WTC11 (cell line): ENCODE results near the gene LTBP1. TPM values are rescaled to one million over a fixed set of nuclear protein-coding genes. Genes with fewer than 3 reads are reported as not detected.

Source experiments
- ATAC-seq: fragments of 200-7000 bp; cut with Tn5 transposase; 2 replicates; pipeline ENCODE4 v1.10.0; 2021; ENCODE audit warnings: mild to moderate bottlenecking, moderate library complexity
- CTCF ChIA-PET: fragments of 300-600 bp; sonication (Branson Sonifier 250); formaldehyde crosslinking; loops from one replicate; lab custom pipeline; 2021; ENCODE audit warnings: antibody characterized with exemption; lab: Charles Lee
- POLR2A ChIA-PET: fragments of 350-600 bp; sonication (Branson Sonifier 250); formaldehyde crosslinking; loops from one replicate; lab custom pipeline; 2021; ENCODE audit warnings: antibody characterized with exemption; lab: Charles Lee
- DNase-seq: peaks from one replicate; pipeline ENCODE4 v3.0.0; 2021; ENCODE audit warnings: low spot score
- H3K27ac Mint-ChIP-seq: 2 replicates; pipeline ENCODE4 v1.8.0; 2021; ENCODE audit warnings: mixed read lengths
- H3K27me3 Mint-ChIP-seq: 2 replicates; pipeline ENCODE4 v1.8.0; 2021; ENCODE audit warnings: low read depth, mild to moderate bottlenecking, moderate library complexity, mixed read lengths
- H3K36me3 Mint-ChIP-seq: 2 replicates; pipeline ENCODE4 v1.8.0; 2021; ENCODE audit warnings: mixed read lengths
- H3K4me1 Mint-ChIP-seq: 2 replicates; pipeline ENCODE4 v1.8.0; 2022; ENCODE audit warnings: mixed read lengths
- H3K4me3 Mint-ChIP-seq: 2 replicates; pipeline ENCODE4 v1.8.0; 2021; ENCODE audit warnings: mild to moderate bottlenecking, moderate library complexity, mixed read lengths
- H3K9me3 Mint-ChIP-seq: 2 replicates; pipeline ENCODE4 v1.8.0; 2021; ENCODE audit warnings: mixed read lengths
- CREM ChIP-seq: sonication (generic); formaldehyde crosslinking; IDR thresholded peaks from 2 replicates; pipeline ENCODE4 v1.8.1; 2022; ENCODE audit warnings: mild to moderate bottlenecking, missing genetic modification reagents, moderate library complexity
- ETV6 ChIP-seq: sonication (generic); formaldehyde crosslinking; IDR thresholded peaks from 2 replicates; pipeline ENCODE4 v1.8.1; 2022; ENCODE audit warnings: mild to moderate bottlenecking, missing genetic modification reagents
- FOXJ3 ChIP-seq: sonication (generic); formaldehyde crosslinking; IDR thresholded peaks from 2 replicates; pipeline ENCODE4 v1.9.0; 2021; ENCODE audit warnings: missing genetic modification reagents, mild to moderate bottlenecking, borderline replicate concordance
- FOXK1 ChIP-seq: sonication (generic); formaldehyde crosslinking; IDR thresholded peaks from 2 replicates; pipeline ENCODE4 v1.8.0; 2022; ENCODE audit warnings: mild to moderate bottlenecking, moderate library complexity, missing genetic modification reagents
- GABPB1 ChIP-seq: sonication (generic); formaldehyde crosslinking; IDR thresholded peaks from 2 replicates; pipeline ENCODE4 v1.8.1; 2023; ENCODE audit warnings: mild to moderate bottlenecking, missing genetic modification reagents
- GTF2I ChIP-seq: fragments of 250-450 bp; sonication (Bioruptor Pico); conservative IDR thresholded peaks from 2 replicates; pipeline ENCODE4 v1.4.0; 2021; ENCODE audit warnings: mild to moderate bottlenecking
- NR2C2 ChIP-seq: sonication (generic); formaldehyde crosslinking; IDR thresholded peaks from 2 replicates; pipeline ENCODE4 v1.8.0; 2022; ENCODE audit warnings: mild to moderate bottlenecking, missing genetic modification reagents
- NR3C1 ChIP-seq: sonication (generic); formaldehyde crosslinking; conservative IDR thresholded peaks from 2 replicates; pipeline ENCODE4 v1.8.1; 2023; ENCODE audit warnings: low read depth, mild to moderate bottlenecking, missing genetic modification reagents
- SMAD3 ChIP-seq: sonication (generic); formaldehyde crosslinking; IDR thresholded peaks from 2 replicates; pipeline ENCODE4 v1.8.0; 2022; ENCODE audit warnings: missing genetic modification reagents, mild to moderate bottlenecking, borderline replicate concordance
- TEAD1 ChIP-seq: sonication (generic); formaldehyde crosslinking; IDR thresholded peaks from 2 replicates; pipeline ENCODE4 v1.8.0; 2022; ENCODE audit warnings: mild to moderate bottlenecking, missing genetic modification reagents
- TEAD4 ChIP-seq: sonication (generic); formaldehyde crosslinking; IDR thresholded peaks from 2 replicates; pipeline ENCODE4 v1.8.0; 2022; ENCODE audit warnings: mild to moderate bottlenecking, missing genetic modification reagents
- ZNF671 ChIP-seq: fragments of 250-450 bp; sonication (Bioruptor Pico); IDR thresholded peaks from 2 replicates; pipeline ENCODE4 v1.8.0; 2021; ENCODE audit warnings: mild to moderate bottlenecking
- total RNA-seq: library from RNA; stranded (reverse); gene quantifications from 3 replicates; pipeline ENCODE4 v1.2.3, GENCODE V29; 2021
- TF ChIP-seq, protein P1 (sequence below): sonication (generic); formaldehyde crosslinking; IDR thresholded peaks from 2 replicates; pipeline ENCODE4 v1.8.1; 2022; ENCODE audit warnings: low read depth, missing genetic modification reagents, borderline replicate concordance
- TF ChIP-seq, protein P2 (sequence below): sonication (generic); formaldehyde crosslinking; IDR thresholded peaks from 2 replicates; pipeline ENCODE4 v1.8.0; 2022; ENCODE audit warnings: mild to moderate bottlenecking, missing genetic modification reagents
- TF ChIP-seq, protein P3 (sequence below): sonication (generic); formaldehyde crosslinking; IDR thresholded peaks from 2 replicates; pipeline ENCODE4 v1.8.0; 2023; ENCODE audit warnings: missing genetic modification reagents
- TF ChIP-seq, protein P4 (sequence below): sonication (generic); formaldehyde crosslinking; IDR thresholded peaks from 2 replicates; pipeline ENCODE4 v1.8.1; 2022; ENCODE audit warnings: missing genetic modification reagents, borderline replicate concordance
- TF ChIP-seq, protein P5 (sequence below): sonication (generic); formaldehyde crosslinking; IDR thresholded peaks from 2 replicates; pipeline ENCODE4 v1.8.0; 2022; ENCODE audit warnings: mild to moderate bottlenecking, missing genetic modification reagents
- TF ChIP-seq, protein P6 (sequence below): fragments of 250-450 bp; sonication (Bioruptor Pico); IDR thresholded peaks from 2 replicates; pipeline ENCODE4 v2.1.2; 2022; ENCODE audit warnings: mild to moderate bottlenecking, moderate library complexity
- TF ChIP-seq, protein P7 (sequence below): sonication (generic); formaldehyde crosslinking; IDR thresholded peaks from 2 replicates; pipeline ENCODE4 v1.8.0; 2022; ENCODE audit warnings: mild to moderate bottlenecking, missing genetic modification reagents
- TF ChIP-seq, protein P8 (sequence below): sonication (generic); formaldehyde crosslinking; IDR thresholded peaks from 2 replicates; pipeline ENCODE4 v1.8.1; 2022; ENCODE audit warnings: mild to moderate bottlenecking, moderate library complexity, missing genetic modification reagents
- TF ChIP-seq, protein P9 (sequence below): sonication (generic); formaldehyde crosslinking; IDR thresholded peaks from 2 replicates; pipeline ENCODE4 v1.8.1; 2022; ENCODE audit warnings: low read depth, mild to moderate bottlenecking, moderate library complexity, missing genetic modification reagents, borderline replicate concordance

The LTBP1 gene
- total RNA-seq, 1 experiment from 2014 or later, result 33.6 TPM

DNA sequence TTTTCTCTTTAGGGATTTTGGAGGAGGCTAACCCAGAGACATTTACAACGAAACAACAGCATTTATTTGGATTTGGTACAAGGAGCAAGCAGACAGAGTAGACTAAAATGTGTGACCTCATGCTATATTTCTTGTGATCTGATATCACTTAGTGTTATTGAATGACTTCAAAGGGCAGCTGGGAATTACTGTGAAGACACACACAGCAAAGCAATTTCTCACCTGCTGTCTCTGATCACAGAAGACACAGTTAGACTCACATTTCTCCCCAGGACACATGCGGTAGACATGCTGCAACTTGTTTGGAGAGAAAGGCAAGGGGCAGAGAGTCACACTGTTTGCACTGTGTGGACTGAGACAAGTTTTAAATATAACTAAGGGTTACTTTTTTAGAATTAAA, 67.5 kb downstream of the LTBP1 start (continued):
- TF ChIP-seq GABPB1 (CRISPR knock-in tag), result no peak
- no peak for TF ChIP-seq TEAD4 (CRISPR knock-in tag)

DNA sequence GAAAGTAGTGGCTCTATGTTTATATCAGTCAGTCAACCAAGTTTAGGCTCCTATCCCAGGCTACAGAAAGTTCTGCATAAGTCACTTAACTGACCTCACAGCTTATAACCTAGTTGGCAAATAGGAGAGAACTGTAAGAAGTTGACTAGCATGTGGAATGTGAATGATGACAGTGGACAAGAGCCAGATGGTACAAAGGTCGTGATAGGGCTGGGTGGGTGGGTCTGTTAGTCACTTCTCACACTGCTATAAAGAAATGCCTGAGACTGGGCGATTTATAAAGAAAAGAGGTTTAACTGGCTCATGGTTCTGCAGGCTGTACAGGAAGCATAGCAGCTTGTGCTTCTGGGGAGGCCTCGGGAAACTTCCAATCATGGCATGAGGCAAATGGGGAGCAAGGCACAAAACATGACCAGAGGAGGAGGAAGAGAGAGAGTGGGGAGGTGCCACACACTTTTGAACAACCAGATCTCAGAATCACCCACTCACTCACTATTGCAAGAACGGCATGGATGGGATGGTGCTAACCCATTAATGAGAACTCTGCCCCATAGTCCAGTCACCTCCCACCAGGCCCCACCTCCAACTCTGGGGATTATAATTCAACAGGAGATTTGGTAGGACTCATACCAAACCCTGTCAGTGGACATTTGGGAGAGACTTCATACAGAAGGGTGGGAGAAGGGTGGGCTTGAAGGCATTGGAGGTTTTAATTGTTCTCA, 68.8 kb downstream of the LTBP1 start:
- no peak overlapping the region for H3K27ac Mint-ChIP-seq
- peaks cover 11% of the 10 kb centered on the region for H3K4me1 Mint-ChIP-seq
- DNase-seq, result no peak
- H3K9me3 Mint-ChIP-seq, result no peaks in the 10 kb centered on the region
- H3K27me3 Mint-ChIP-seq, result no peaks in the 10 kb centered on the region
- CTCF ChIA-PET, result no interaction called here
- H3K4me3 Mint-ChIP-seq, result no peak overlapping the region
- TF ChIP-seq, protein P1, sequence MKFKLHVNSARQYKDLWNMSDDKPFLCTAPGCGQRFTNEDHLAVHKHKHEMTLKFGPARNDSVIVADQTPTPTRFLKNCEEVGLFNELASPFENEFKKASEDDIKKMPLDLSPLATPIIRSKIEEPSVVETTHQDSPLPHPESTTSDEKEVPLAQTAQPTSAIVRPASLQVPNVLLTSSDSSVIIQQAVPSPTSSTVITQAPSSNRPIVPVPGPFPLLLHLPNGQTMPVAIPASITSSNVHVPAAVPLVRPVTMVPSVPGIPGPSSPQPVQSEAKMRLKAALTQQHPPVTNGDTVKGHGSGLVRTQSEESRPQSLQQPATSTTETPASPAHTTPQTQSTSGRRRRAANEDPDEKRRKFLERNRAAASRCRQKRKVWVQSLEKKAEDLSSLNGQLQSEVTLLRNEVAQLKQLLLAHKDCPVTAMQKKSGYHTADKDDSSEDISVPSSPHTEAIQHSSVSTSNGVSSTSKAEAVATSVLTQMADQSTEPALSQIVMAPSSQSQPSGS (CRISPR knock-in tag), result no peak
- TF ChIP-seq ETV6 (CRISPR knock-in tag) (no peak), GTF2I (CRISPR knock-in tag) (no peak), CREM (CRISPR knock-in tag) (no peak), TEAD1 (no peak), SMAD3 (CRISPR knock-in tag) (no peak), FOXK1 (CRISPR knock-in tag) (no peak), NR2C2 (CRISPR knock-in tag) (no peak), ZNF671 (CRISPR knock-in tag) (no peak), NR3C1 (CRISPR knock-in tag) (no peak), FOXJ3 (no peak)
- TF ChIP-seq, protein P2, sequence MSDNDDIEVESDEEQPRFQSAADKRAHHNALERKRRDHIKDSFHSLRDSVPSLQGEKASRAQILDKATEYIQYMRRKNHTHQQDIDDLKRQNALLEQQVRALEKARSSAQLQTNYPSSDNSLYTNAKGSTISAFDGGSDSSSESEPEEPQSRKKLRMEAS, result no peak
- TF ChIP-seq, protein P3, sequence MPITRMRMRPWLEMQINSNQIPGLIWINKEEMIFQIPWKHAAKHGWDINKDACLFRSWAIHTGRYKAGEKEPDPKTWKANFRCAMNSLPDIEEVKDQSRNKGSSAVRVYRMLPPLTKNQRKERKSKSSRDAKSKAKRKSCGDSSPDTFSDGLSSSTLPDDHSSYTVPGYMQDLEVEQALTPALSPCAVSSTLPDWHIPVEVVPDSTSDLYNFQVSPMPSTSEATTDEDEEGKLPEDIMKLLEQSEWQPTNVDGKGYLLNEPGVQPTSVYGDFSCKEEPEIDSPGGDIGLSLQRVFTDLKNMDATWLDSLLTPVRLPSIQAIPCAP (CRISPR knock-in tag), result no peak
- TF ChIP-seq, protein P4, sequence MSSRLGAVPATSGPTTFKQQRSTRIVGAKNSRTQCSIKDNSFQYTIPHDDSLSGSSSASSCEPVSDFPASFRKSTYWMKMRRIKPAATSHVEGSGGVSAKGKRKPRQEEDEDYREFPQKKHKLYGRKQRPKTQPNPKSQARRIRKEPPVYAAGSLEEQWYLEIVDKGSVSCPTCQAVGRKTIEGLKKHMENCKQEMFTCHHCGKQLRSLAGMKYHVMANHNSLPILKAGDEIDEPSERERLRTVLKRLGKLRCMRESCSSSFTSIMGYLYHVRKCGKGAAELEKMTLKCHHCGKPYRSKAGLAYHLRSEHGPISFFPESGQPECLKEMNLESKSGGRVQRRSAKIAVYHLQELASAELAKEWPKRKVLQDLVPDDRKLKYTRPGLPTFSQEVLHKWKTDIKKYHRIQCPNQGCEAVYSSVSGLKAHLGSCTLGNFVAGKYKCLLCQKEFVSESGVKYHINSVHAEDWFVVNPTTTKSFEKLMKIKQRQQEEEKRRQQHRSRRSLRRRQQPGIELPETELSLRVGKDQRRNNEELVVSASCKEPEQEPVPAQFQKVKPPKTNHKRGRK (CRISPR knock-in tag), result no peak
- TF ChIP-seq, protein P5, sequence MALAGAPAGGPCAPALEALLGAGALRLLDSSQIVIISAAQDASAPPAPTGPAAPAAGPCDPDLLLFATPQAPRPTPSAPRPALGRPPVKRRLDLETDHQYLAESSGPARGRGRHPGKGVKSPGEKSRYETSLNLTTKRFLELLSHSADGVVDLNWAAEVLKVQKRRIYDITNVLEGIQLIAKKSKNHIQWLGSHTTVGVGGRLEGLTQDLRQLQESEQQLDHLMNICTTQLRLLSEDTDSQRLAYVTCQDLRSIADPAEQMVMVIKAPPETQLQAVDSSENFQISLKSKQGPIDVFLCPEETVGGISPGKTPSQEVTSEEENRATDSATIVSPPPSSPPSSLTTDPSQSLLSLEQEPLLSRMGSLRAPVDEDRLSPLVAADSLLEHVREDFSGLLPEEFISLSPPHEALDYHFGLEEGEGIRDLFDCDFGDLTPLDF (CRISPR knock-in tag), result no peak
- TF ChIP-seq, protein P6, sequence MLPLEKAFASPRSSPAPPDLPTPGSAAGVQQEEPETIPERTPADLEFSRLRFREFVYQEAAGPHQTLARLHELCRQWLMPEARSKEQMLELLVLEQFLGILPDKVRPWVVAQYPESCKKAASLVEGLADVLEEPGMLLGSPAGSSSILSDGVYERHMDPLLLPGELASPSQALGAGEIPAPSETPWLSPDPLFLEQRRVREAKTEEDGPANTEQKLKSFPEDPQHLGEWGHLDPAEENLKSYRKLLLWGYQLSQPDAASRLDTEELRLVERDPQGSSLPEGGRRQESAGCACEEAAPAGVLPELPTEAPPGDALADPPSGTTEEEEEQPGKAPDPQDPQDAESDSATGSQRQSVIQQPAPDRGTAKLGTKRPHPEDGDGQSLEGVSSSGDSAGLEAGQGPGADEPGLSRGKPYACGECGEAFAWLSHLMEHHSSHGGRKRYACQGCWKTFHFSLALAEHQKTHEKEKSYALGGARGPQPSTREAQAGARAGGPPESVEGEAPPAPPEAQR (CRISPR knock-in tag), result no peak
- TF ChIP-seq, protein P7, sequence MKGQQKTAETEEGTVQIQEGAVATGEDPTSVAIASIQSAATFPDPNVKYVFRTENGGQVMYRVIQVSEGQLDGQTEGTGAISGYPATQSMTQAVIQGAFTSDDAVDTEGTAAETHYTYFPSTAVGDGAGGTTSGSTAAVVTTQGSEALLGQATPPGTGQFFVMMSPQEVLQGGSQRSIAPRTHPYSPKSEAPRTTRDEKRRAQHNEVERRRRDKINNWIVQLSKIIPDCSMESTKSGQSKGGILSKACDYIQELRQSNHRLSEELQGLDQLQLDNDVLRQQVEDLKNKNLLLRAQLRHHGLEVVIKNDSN (CRISPR knock-in tag), result no peak
- TF ChIP-seq, protein P8, sequence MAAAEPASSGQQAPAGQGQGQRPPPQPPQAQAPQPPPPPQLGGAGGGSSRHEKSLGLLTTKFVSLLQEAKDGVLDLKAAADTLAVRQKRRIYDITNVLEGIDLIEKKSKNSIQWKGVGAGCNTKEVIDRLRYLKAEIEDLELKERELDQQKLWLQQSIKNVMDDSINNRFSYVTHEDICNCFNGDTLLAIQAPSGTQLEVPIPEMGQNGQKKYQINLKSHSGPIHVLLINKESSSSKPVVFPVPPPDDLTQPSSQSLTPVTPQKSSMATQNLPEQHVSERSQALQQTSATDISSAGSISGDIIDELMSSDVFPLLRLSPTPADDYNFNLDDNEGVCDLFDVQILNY (CRISPR knock-in tag), result no peak
- TF ChIP-seq, protein P9, sequence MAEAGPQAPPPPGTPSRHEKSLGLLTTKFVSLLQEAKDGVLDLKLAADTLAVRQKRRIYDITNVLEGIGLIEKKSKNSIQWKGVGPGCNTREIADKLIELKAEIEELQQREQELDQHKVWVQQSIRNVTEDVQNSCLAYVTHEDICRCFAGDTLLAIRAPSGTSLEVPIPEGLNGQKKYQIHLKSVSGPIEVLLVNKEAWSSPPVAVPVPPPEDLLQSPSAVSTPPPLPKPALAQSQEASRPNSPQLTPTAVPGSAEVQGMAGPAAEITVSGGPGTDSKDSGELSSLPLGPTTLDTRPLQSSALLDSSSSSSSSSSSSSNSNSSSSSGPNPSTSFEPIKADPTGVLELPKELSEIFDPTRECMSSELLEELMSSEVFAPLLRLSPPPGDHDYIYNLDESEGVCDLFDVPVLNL, result no peak
- TF ChIP-seq, all 79 proteins: peak for 0
- no peak for ATAC-seq
- H3K36me3 Mint-ChIP-seq, result no peaks in the 10 kb centered on the region
- POLR2A ChIA-PET, result no interaction called here
